Sigmoid colon (tissue), 7 donors: Measurements from ENCODE around the gene LLGL2. TPM values are rescaled to one million over a fixed set of nuclear protein-coding genes. Genes with fewer than 3 reads are reported as not detected.

ENCODE experiments used
- DNase-seq: peaks from one replicate; pipeline ENCODE4 v3.0.0-alpha.2; 2019
- H3K27ac ChIP-seq, 4 donors: fragments of 200-600 bp; sonication (generic); one replicate each; pipeline ENCODE4 v1.5.1; 2016 to 2019; ENCODE audit warnings: mild to moderate bottlenecking in 1 of 4
- H3K27me3 ChIP-seq, 3 donors: fragments of 200-600 bp; sonication (generic); one replicate each; pipeline ENCODE4 v1.5.1; 2019; ENCODE audit warnings: mild to moderate bottlenecking in 1 of 3
- H3K36me3 ChIP-seq, 4 donors: fragments of 200-600 bp; sonication (generic); one replicate each; pipeline ENCODE4 v1.5.1; 2016 to 2019
- H3K4me1 ChIP-seq, 4 donors: fragments of 200-600 bp; sonication (generic); one replicate each; pipeline ENCODE4 v1.5.1; 2017 to 2019
- H3K4me3 ChIP-seq, 4 donors: fragments of 200-600 bp; sonication (generic); one replicate each; pipeline ENCODE4 v1.5.1; 2017 to 2019; ENCODE audit warnings: mild to moderate bottlenecking in 2 of 4, moderate library complexity in 1 of 4
- H3K9me3 ChIP-seq, 4 donors: fragments of 200-600 bp in 3 of 4; sonication (generic) in 3 of 4; one replicate each; pipeline versions ENCODE4 v1.5.1 to v1.6.1; 2013 to 2019
- CTCF ChIP-seq, 4 experiments: fragments of 450-650 bp in 3 of 4; fragments of 200-600 bp in 1 of 4; IDR thresholded peaks; one replicate each; pipeline ENCODE4 v1.5.1; 2016 to 2019; ENCODE audit warnings: antibody characterized with exemption in 4 of 4, mild to moderate bottlenecking in 3 of 4, moderate library complexity in 2 of 4
- EP300 ChIP-seq, 4 donors: sonication (generic); formaldehyde crosslinking; IDR thresholded peaks; one replicate each; pipeline ENCODE4 v1.6.1; 2017; ENCODE audit warnings: antibody characterized with exemption in 4 of 4
- POLR2A ChIP-seq, 2 donors: fragments of 450-650 bp; IDR thresholded peaks; one replicate each; pipeline ENCODE4 v1.6.1; 2016; ENCODE audit warnings: antibody characterized with exemption in 2 of 2, mild to moderate bottlenecking in 2 of 2, moderate library complexity in 2 of 2
- POLR2AphosphoS5 ChIP-seq, 4 donors: sonication (generic); formaldehyde crosslinking; IDR thresholded peaks; one replicate each; pipeline ENCODE4 v1.6.1; 2017; ENCODE audit warnings: antibody characterized with exemption in 4 of 4
- WGBS, 2 donors: extraction: QIAGEN DNeasy Blood & Tissue Kit; methylation state at CpG; one replicate each; pipeline ENCODE4 v1.1.7; 2013; 5-methylcytosine and 5-hydroxymethylcytosine counted together
- intact Hi-C: fragments of 100-400 bp; cut with DNase I; formaldehyde crosslinking; loops from one replicate; pipeline ENCODE4 v1.15.1; 2023
- polyA plus RNA-seq, 3 donors: library from polyadenylated mRNA; stranded (reverse); fragments of 200-250 nt; gene quantifications; one replicate each; pipeline ENCODE4 v1.2.3, GENCODE V29; 2013
- total RNA-seq, 4 donors: library from RNA; depleted of rRNA; stranded (reverse); fragments of >200 nt; gene quantifications; one replicate each; pipeline ENCODE4 v1.1.0, GENCODE V29; 2016
- donor health status: healthy with polysubstance abuse.
- donor health status: Bipolar disorder and iron deficiency.
- donor health status: healthy.

LLGL2 gene
- total and polyA plus RNA-seq, 7 donors: 1.4 to 299 (median 5.0) TPM

DNA sequence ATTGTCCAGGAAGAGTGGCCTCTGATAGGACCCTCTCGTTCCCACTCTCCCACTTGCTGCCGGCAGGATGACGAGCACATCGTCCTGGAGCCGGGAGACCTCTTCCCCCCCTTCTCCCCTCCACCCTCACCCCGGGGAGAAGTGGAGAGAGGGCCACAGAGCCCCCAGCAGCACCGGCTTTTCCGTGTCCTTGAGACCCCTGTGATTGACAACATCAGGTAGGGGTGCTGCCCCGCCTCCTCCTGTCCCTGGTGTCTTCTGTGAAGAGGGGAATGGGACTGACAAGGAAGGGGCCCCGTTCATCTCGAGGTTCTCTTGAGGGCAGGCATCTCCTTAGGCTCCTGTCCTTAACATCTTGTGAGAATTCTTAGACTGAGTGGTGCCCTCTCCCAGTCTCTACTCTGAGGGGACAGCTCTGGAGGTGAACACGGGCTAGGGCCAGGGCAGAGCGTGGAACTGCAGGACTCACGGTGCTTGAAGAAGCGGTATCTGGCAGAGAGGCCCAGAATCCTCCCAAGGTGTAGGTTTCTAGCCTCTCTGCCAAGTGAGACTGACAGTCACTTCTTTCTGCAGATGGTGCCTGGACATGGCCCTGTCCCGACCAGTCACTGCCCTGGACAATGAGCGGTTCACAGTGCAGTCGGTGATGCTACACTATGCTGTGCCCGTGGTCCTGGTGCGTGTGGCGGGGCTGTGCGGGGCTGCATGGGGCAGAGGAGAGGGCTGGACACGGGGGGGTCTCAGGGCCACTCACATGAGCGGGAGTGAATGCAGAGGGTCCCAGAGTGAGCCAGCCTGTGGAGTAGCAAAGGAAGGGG is 36.6 kb upstream of the LLGL2 start:
- no peak overlapping the region for H3K27ac ChIP-seq
- no peaks in the 10 kb centered on the region for H3K9me3 ChIP-seq
- H3K36me3 ChIP-seq: peaks cover 24 to 36% (median 28%) of the 10 kb centered on the region in 4 donors
- intact Hi-C loops: no loop called here
- no peak for DNase-seq
- no peak overlapping the region for H3K4me3 ChIP-seq
- TF ChIP-seq EP300 (IDR thresholded peaks at IDR 0.05) (no peak), POLR2A (IDR thresholded peaks at IDR 0.05) (no peak), CTCF (IDR thresholded peaks at IDR 0.05) (no peak), POLR2AphosphoS5 (IDR thresholded peaks at IDR 0.05) (no peak)
- H3K27me3 ChIP-seq: no peaks in the 10 kb centered on the region
- 94% methylated on average over 24 of the region's 24 CpGs for WGBS, 2 donors
- peaks cover 0 to 22% (median 13%) of the 10 kb centered on the region in 4 donors for H3K4me1 ChIP-seq

GRCh38 chr17:75489511-75489955 is 36.0 kb upstream of the LLGL2 start:
- Histone ChIP-seq H3K27me3 (no peaks in the 10 kb centered on the region), H3K4me1 (peaks cover 0 to 22% (median 13%) of the 10 kb centered on the region in 4 donors), H3K9me3 (no peaks in the 10 kb centered on the region), H3K27ac (no peak overlapping the region), H3K36me3 (peaks cover 27 to 43% (median 32%) of the 10 kb centered on the region in 4 donors), H3K4me3 (no peak overlapping the region)
- TF ChIP-seq EP300 (IDR thresholded peaks at IDR 0.05) (no peak), CTCF (IDR thresholded peaks at IDR 0.05) (no peak), POLR2A (IDR thresholded peaks at IDR 0.05) (no peak), POLR2AphosphoS5 (IDR thresholded peaks at IDR 0.05) (no peak)
- 84 to 87% methylated on average over 14 of the region's 14 CpGs for WGBS, 2 donors
- DNase-seq: no peak
- intact Hi-C loops: no loop called here

DNA sequence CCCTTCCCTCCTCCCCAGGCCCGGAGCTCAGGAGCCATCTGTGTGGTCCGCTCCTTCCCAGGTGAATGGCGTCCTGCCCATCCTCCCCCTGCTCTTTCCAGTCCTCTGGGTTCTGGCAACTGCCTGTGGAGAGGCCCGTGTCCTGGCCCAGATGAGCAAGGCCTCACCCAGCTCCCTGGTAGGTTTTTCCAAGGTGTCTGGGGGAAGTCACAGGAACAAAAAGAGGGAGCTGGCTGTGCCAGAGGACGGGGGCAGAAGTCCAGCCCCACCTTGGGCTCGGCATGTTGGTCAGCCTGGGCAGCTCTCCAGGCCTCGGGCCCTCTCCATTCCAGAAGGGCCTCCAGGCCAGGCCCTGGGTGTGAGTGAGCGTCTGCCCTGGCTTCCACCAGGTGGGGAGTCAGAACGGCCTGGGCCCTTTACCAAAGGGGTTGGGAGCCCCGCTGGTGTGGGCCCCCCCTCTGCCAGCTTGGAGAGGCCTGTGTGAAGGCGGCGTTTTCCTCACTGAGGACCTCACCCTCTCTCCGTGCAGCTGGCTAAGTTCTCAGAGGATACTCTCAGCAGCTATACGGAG is 35.2 kb upstream of the LLGL2 start:
- peaks cover 0 to 22% (median 13%) of the 10 kb centered on the region in 4 donors for H3K4me1 ChIP-seq
- H3K36me3 ChIP-seq: peaks cover 33 to 50% (median 38%) of the 10 kb centered on the region in 4 donors
- 36 to 80% methylated on average over 14 of the region's 14 CpGs for WGBS, 2 donors
- intact Hi-C loops: no loop called here
- DNase-seq: no peak
- no peaks in the 10 kb centered on the region for H3K9me3 ChIP-seq
- H3K27ac ChIP-seq: peak overlapping the region in 1 of 4 donors; percentile 49
- TF ChIP-seq CTCF (IDR thresholded peaks at IDR 0.05) (no peak), EP300 (IDR thresholded peaks at IDR 0.05) (no peak), POLR2AphosphoS5 (IDR thresholded peaks at IDR 0.05) (no peak), POLR2A (IDR thresholded peaks at IDR 0.05) (no peak)
- H3K4me3 ChIP-seq: no peak overlapping the region
- no peaks in the 10 kb centered on the region for H3K27me3 ChIP-seq

DNA sequence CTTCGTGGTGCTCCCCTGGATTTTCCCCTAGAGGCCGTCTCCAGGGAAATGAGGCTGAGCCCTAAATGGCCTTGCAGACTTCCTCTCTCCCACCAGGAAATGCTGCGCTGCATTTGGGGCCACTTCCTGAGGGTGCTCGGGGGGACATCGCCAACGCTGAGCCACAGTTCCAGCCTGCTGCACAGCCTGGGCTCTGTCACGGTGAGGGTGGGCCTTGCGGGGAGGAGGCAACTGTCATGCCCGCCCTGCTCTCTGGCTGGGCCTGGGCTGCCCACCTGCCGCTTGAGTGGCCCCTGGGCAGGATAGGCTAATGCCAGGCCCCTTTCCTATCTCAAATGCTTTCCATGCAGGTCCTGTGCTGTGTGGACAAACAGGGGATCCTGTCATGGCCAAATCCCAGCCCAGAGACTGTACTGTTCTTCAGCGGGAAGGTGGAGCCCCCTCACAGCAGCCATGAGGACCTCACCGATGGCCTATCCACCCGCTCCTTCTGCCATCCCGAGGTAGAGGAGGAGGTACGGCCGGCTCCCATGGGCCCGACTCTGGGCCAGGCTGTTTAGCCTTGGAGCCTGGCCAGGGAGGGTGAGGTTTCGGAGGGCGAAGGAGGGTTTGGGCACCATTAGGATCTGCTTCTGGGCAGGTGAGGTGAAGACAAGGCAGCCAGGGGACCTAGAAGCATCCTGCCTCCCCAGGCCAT is 34.4 kb upstream of the LLGL2 start:
- DNase-seq: no peak
- TF ChIP-seq EP300 (IDR thresholded peaks at IDR 0.05) (no peak), POLR2AphosphoS5 (IDR thresholded peaks at IDR 0.05) (no peak), CTCF (IDR thresholded peaks at IDR 0.05) (no peak), POLR2A (IDR thresholded peaks at IDR 0.05) (no peak)
- peak overlapping the region in 1 of 4 donors; percentile 49 for H3K27ac ChIP-seq
- intact Hi-C loops: no loop called here
- H3K4me1 ChIP-seq: peaks cover 0 to 18% (median 13%) of the 10 kb centered on the region in 4 donors
- no peaks in the 10 kb centered on the region for H3K27me3 ChIP-seq
- peaks cover 41 to 58% (median 46%) of the 10 kb centered on the region in 4 donors for H3K36me3 ChIP-seq
- WGBS, 2 donors: 83 to 87% methylated on average over 19 of the region's 19 CpGs
- no peaks in the 10 kb centered on the region for H3K9me3 ChIP-seq
- H3K4me3 ChIP-seq: no peak overlapping the region
